Measurements from ENCODE around the gene STAP1.
"Not testable (repeated sequence)": the region's sequence is repeated elsewhere in the genome, so short reads cannot be mapped to it uniquely, and the experiment has no call there.

STAP1 gene

DNA sequence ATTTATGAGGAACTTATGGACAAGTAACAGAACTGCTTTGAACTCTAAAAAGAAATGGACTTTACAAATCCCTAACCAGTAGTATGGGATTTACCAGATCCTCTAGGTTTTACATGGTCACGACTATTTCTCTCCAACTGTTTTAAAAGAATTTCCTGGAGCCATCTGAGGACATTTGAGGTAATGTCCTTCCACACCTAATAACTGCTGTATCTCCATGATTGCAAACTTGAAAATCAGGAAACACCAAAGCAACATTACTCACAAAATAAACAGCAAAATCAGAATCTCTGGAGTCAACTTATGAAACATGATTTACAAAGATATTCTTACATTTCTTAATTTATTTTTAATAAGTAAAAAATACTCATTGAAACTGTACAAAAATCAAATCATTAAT is 58.0 kb downstream of the STAP1 start:
- no peak for DNase-seq (ENCODE audit: low read depth in 2 of 2)

DNA sequence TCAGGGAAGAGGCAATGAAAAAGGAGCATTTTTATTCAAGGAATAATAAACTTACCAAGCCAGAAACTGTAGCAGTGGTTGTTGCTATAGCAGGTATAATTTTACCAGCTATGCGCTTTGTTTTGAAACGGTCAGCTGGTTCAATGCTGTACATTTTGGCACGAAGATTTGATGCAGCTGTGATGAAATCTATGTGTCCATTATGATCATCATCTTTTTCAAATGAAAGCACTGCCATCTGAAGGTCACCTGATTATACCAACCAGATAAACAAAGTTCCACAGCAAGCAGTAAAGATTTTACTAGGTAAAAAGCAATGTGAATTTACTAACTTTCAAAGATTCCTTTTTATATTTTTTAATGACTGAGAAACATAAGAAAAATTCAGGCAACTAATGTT is 66.4 kb downstream of the STAP1 start:
- DNase-seq (ENCODE audit: low read depth in 2 of 2): no peak

DNA sequence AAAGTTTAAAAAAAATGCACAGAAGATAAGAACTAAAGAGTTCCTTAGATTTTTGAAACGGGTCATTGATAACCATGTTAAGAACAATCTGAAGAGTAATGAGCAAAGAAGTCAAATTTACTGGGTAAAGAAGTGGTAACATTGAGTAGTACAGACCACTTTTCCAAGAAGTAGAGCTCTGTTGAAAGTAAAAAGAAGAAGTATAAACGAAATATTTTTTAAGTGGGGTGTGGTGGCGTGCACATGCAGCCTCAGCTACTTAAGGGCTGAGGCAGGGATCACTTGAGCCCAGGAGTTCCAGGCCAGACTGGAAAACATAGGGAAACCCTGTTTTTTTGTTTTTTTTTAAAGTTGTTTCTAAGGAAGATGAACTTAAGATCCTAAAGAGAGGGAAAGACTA is 74.0 kb downstream of the STAP1 start:
- DNase-seq (ENCODE audit: low read depth in 2 of 2): no peak

DNA sequence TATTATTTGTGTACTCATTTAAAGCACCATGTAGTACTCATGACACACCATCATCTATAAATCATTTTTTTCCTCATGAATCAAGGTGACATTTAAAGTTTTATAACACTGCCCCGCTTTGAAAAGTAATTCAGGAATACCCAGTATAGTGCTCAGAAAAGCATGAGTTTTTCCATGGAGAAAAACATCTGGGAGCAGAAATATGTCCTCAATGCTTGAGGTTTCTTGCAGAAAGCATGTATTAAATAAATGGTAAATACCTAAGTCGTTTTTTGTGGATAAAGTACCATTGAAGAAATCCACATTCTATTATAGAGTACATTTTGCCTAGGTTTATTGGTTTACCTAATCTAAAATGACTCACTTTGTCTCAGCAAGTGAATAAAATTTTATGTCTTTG is 76.2 kb downstream of the STAP1 start:
- DNase-seq (ENCODE audit: low read depth in 2 of 2): no peak

DNA sequence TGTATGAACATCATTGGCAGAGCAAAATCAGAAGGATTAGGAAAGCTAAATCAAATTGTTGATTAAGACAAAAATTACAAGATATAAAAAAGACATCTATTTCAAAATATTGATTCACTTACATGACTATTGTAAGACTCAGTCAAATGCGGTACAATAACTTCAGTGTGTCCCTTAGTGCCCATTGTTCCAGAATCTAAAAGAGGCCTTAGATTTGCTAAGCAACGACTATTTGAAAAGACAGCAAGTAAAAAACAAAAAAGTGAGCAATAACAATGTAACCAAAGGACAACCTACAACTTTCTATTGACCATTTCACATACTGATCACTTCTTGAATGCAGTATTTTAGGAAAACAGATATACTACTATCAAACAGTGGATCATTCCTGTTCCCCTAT is 76.8 kb downstream of the STAP1 start:
- no peak for DNase-seq (ENCODE audit: low read depth in 2 of 2)

DNA sequence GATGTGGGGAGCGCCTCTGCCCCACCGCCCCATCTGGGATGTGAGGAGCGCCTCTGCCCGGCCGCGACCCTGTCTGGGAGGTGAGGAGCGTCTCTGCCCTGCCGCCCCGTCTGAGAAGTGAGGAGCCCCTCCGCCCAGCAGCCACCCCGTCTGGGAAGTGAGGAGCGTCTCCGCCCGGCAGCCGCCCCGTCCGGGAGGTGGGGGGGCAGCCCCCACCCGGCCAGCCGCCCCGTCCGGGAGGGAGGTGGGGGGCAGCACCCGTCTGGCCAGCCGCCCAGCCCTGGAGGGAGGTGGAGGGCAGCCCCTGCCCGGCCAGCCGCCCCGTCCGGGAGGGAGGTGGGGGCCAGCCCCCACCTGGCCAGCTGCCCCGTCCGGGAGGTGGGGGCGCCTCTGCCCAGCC is 78.5 kb downstream of the STAP1 start:
- not testable (repeated sequence) for DNase-seq (ENCODE audit: low read depth in 2 of 2)

DNA sequence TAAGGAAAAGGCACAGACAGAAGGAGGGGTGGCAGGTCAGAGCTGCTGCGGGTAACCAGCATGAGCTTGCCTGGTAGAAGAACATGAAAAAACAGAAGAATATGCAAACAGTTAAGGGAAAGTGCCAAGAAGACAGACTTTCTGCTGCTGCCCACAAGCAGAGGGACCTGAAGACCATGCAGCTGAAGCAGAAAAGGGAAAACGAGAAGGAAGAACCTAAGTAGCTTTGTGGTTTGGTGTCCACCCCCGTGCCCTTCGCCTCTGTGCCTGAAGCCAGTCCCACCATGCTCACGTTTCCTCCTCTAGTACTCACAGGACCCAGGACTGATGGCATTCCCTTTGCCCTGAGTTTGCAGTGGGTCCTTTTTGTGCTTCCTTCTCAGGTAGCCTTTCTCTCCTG is 79.6 kb downstream of the STAP1 start:
- DNase-seq (ENCODE audit: low read depth in 2 of 2): no peak

DNA sequence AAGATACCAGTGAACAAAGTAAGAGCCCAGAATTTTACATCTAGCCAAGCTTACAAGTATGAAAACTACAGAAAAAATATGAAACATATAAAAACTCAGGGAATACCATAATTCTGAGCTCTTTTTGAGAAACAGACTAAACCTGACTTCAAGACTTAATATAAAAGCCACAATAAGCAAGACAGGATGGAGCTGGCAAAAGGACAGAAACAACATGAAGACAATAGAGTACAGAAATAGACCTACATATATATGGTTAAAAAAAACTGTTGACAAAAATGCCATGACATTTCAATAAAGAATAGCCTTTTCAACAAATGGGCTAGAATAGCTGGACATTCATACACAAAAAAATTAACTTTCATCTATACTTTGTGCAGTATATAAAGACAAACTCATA is 93.0 kb downstream of the STAP1 start:
- no peak for DNase-seq (ENCODE audit: low read depth in 2 of 2)

Data from stimulated activated CD8-positive, alpha-beta memory T cell treated with anti-CD3 and anti-CD28 coated beads, Interleukin-2, amount 100 ng/mL, for 1 hour (primary cell).